ENCODE data around the gene KRTAP4-12. TPM values are rescaled to one million over a fixed set of nuclear protein-coding genes. Genes with fewer than 3 reads are reported as not detected.
"Not testable (repeated sequence)": the region's sequence is repeated elsewhere in the genome, so short reads cannot be mapped to it uniquely, and the experiment has no call there.

The KRTAP4-12 gene
- total RNA-seq (2013): not detected
- polyA plus RNA-seq (not detected), polyA minus RNA-seq (not detected in 2 replicates), total RNA-seq (0 to 0.23 (median 0) reads per million in 11 experiments)

DNA sequence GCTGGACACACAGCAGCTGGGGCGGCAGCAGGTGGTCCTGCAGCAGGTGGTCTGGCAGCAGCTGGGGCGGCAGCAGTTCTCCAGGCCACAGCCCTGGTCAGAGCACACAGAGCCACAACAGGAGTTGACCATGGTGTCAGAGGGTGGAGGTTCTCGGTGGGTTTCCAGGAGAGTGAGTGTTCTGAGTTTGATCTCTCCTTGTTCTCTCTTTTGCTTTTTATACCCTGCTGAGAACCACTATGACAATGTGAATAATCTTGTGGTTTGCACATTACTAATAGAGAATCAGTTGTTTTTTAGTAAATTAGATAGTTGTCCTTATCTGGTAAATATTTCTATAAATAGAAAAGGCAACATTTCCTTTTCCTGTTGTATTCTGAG is at the start of gene KRTAP4-12:
KRTAP4-12 (minus strand) TSS at position 192 of the 381 bp plus-strand sequence; CDS start at position 132, 60 bp downstream.
- H3K4me2 ChIP-seq (replicated peaks; ENCODE audit: extremely low read depth, low read length, poor library complexity, severe bottlenecking); H2AFZ ChIP-seq (ENCODE audit: insufficient read depth, low read depth, low read length, poor library complexity, severe bottlenecking); DNase-seq; H3K4me3 Mint-ChIP-seq; H3K27ac ChIP-seq (ENCODE audit: low read depth in 1 of 2, low read length in 2 of 2); H3K4me3 ChIP-seq (replicated peaks in 1 of 3; ENCODE audit: low read depth in 2 of 3, low read length in 3 of 3); H3K9me3 Mint-ChIP-seq; H3K79me2 ChIP-seq (ENCODE audit: insufficient read depth, low read length); H3K27me3 ChIP-seq (ENCODE audit: control insufficient read depth in 2 of 2, insufficient read depth in 2 of 2, low read length in 2 of 2); H3K27me3 Mint-ChIP-seq (ENCODE audit: low read depth in 3 of 3); H3K9me3 ChIP-seq (replicated peaks in 1 of 2; ENCODE audit: control insufficient read depth in 1 of 2, insufficient read depth in 1 of 2, low read length in 2 of 2); H3K9ac ChIP-seq (ENCODE audit: insufficient read depth, low read length, poor library complexity, severe bottlenecking); H3K36me3 Mint-ChIP-seq; H3K27ac Mint-ChIP-seq; intact Hi-C loops (cut with micrococcal nuclease); H3K36me3 ChIP-seq (replicated peaks in 1 of 2; ENCODE audit: control insufficient read depth in 1 of 2, insufficient read depth in 2 of 2, low read length in 2 of 2); H4K20me1 ChIP-seq (ENCODE audit: insufficient read depth, low read length): not testable (repeated sequence)
- H3K4me1 Mint-ChIP-seq: peaks cover 12% of the 10 kb centered on the region
- 92% methylated on average over 2 of the region's 3 CpGs for WGBS (ENCODE audit: insufficient coverage)
- peaks cover 10 to 11% of the 10 kb centered on the region in 2 donors for H3K4me1 ChIP-seq (ENCODE audit: control insufficient read depth in 1 of 2, insufficient read depth in 2 of 2, low read length in 2 of 2)

- Histone ChIP-seq H3K9me3 (replicated peaks in 1 of 2; ENCODE audit: control insufficient read depth in 1 of 2, insufficient read depth in 1 of 2, low read length in 2 of 2) (no peaks in the 10 kb centered on the region), H3K27ac (ENCODE audit: low read depth in 1 of 2, low read length in 2 of 2) (no peak overlapping the region), H4K20me1 (ENCODE audit: insufficient read depth, low read length) (no peaks in the 10 kb centered on the region), H2AFZ (ENCODE audit: insufficient read depth, low read depth, low read length, poor library complexity, severe bottlenecking) (no peak overlapping the region), H3K4me2 (replicated peaks; ENCODE audit: extremely low read depth, low read length, poor library complexity, severe bottlenecking) (no peak overlapping the region), H3K27me3 (ENCODE audit: control insufficient read depth in 2 of 2, insufficient read depth in 2 of 2, low read length in 2 of 2) (no peaks in the 10 kb centered on the region), H3K4me1 (ENCODE audit: control insufficient read depth in 1 of 2, insufficient read depth in 2 of 2, low read length in 2 of 2) (peaks cover 0 to 8% of the 10 kb centered on the region in 2 donors), H3K79me2 (ENCODE audit: insufficient read depth, low read length) (no peaks in the 10 kb centered on the region), H3K9ac (ENCODE audit: insufficient read depth, low read length, poor library complexity, severe bottlenecking) (no peak overlapping the region), H3K4me3 (replicated peaks in 1 of 3; ENCODE audit: low read depth in 2 of 3, low read length in 3 of 3) (no peak overlapping the region), H3K36me3 (replicated peaks in 1 of 2; ENCODE audit: control insufficient read depth in 1 of 2, insufficient read depth in 2 of 2, low read length in 2 of 2) (no peaks in the 10 kb centered on the region)
- TF ChIP-seq CTCF (IDR thresholded peaks at IDR 0.05): no peak
- peaks cover 0 to 7% (median 2%) of the 10 kb centered on the region in 3 donors for H3K27me3 Mint-ChIP-seq (ENCODE audit: low read depth in 3 of 3)
- peaks cover 17% of the 10 kb centered on the region for H3K4me1 Mint-ChIP-seq
- no CpG with 5 or more reads among the region's 2 CpGs for WGBS (ENCODE audit: insufficient coverage)
- DNase-seq: no peak
- intact Hi-C loops (cut with micrococcal nuclease): no loop called here
- no peak overlapping the region for H3K27ac Mint-ChIP-seq
- H3K36me3 Mint-ChIP-seq: no peaks in the 10 kb centered on the region
- H3K4me3 Mint-ChIP-seq: no peak overlapping the region
- H3K9me3 Mint-ChIP-seq: peaks cover 0 to 2% (median 0%) of the 10 kb centered on the region in 7 donors
Measured at GRCh38 chr17:41171886-41172285, 47.9 kb upstream of the KRTAP4-12 start.

Measured in CD14-positive monocyte (primary cell).